Measurements from ENCODE around the gene LIX1L.

DNA sequence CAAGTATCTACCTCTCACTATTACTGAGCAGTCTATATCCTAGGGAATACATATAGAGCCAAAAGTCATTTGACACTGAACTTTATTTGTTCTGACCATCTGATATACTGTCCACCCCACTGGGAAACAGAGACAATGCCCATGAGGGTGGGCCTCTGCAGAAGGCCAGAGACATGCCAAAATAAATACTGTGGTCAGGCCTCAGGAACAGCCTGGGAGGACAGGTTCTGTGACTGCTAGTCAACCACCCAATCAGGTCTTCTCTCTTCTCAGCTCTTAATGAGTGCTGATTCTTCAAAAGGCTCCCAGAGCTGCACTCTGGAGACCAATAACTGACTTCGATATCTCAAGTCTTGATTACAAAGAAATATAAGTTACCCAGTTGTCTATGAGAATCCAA is 66.7 kb downstream of the LIX1L start:
- TF ChIP-seq CTCF (IDR thresholded peaks at IDR 0.05) (no peak), ZFX (IDR thresholded peaks at IDR 0.05; ENCODE audit: borderline replicate concordance) (no peak)

Measured in 22Rv1 (cell line).